Hematopoietic multipotent progenitor cell treated with erythropoietin and hydrocortisone succinate and interleukin-3 and kit ligand, for 8 days (in vitro differentiated cells): ENCODE data around the gene OSTN.
"Not testable (repeated sequence)": the region's sequence is repeated elsewhere in the genome, so short reads cannot be mapped to it uniquely, and the experiment has no call there.

Experiments
- DNase-seq: peaks from one replicate; pipeline ENCODE4 v3.0.0-alpha.2; 2015

OSTN gene

GRCh38 chr3:191268737-191269136 is 69.7 kb downstream of the OSTN start:
- no peak for DNase-seq

DNA sequence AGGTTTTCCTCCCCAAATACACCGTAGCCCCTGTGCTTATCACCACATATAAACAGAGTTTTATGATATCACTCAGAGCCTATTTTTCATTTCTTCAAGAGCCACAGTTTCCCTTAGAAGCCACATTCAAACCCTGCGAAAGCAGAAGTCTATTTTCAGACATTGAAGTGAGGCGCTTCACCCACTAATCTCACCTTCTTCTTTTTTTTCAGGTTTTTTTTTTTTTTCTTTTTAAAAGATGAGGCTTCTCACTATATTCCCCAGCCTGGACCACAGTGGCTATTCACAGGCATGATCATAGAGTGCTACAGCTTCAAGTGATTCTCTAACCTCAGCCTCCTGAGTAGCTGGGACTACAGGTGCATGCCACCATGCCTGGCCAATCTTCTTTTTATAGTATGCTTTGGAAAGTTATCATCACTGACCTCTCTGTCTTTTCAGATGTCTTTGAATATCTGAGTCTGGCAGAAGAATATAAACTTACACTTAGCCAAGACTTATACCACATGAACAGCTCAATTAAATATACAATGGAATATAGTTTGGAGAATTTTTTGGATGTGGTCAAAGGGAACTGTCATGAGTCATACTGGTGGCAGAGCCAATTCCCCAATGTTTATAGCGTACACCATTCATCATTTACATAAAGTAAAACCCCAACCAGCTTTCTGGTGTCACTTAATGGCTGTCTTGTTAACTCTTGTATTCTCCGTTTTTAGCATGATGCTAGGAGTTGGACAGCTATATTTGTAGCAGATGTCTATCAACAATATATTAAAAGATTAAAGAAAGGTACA is 70.4 kb downstream of the OSTN start:
- no peak for DNase-seq

- not testable (repeated sequence) for DNase-seq
Observed at GRCh38 chr3:191275244-191275643, 76.2 kb downstream of the OSTN start.

DNA sequence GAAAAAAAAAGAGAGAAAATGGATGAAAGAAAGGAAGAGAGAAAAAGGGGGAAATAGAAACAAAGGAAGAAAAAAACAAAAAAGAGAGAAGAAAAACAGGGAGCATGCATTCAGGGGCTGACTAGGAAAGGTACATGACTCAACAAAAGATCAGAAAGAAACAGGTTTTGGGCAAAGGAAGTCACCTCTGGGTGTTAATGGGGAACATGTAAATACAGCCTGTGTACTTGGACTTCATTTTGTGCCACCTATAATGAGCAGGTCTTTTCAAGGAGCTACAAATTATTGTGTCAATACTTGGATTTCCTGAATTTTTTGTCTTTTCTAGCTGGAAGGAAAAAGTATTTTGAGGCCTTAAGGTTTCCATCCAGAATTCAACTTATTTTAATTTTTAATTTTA is 76.7 kb downstream of the OSTN start:
- DNase-seq, result no peak

DNA sequence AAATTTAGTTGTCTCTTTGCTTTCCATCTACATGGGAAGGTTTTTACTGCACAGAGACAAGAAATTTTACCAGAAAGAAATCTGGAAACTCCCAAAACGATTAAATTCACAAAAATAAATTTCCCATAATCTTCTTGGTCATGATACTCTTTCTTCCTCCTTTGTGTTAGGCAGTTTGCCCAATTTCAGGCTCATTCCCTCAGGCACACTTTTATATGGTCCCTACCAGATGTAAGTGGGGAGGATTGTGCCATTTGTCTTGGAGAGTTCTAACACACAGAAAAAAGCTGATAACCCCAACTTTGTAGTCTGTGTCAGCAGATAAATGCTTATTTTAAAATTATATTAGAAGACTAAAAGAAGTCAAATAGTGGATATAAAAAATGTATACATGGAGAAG is 81.1 kb downstream of the OSTN start:
- DNase-seq, result no peak

- DNase-seq, result no peak
Observed at GRCh38 chr3:191280882-191281281, 81.8 kb downstream of the OSTN start.

- no peak for DNase-seq
Observed at GRCh38 chr3:191282251-191283185, 83.5 kb downstream of the OSTN start.

GRCh38 chr3:191283400-191283799 is 84.4 kb downstream of the OSTN start:
- DNase-seq, result no peak

DNA sequence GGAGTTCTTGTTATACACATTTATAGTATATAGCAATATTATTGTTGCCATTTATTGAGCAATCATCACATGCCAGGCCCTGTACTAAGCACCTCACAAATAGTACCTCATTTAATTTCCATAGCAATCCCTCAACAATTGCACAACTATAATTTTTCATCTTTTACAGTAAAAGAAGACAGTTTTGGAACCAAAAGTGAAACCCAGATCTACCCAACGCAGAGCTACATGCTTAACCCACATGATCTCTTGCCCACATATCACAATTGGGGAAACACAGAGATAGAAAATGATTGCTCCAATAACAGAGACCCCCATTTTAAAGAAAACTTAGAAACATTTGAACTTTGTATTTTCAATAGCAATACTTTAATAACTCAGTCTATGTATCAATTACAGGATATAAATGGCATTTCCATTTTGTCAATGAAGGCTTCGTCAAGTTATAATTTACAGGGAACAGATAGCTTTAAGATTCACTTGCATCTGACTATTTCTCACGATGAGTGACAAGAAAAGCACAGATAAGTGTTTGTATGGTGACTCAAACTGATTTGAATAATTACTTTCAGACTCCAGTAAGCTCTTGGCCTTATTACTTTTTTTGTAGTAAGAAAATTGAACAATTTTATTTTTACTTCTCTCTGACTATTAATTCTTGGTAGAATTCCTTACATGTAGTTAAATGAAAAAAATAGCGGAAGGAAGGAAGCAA is 91.4 kb downstream of the OSTN start:
- no peak for DNase-seq

GRCh38 chr3:191292243-191293015 is 93.4 kb downstream of the OSTN start:
- no peak for DNase-seq

GRCh38 chr3:191294291-191294690 is 95.2 kb downstream of the OSTN start:
- DNase-seq, result no peak

GRCh38 chr3:191296041-191296541 is 97.0 kb downstream of the OSTN start:
- DNase-seq, result no peak

DNA sequence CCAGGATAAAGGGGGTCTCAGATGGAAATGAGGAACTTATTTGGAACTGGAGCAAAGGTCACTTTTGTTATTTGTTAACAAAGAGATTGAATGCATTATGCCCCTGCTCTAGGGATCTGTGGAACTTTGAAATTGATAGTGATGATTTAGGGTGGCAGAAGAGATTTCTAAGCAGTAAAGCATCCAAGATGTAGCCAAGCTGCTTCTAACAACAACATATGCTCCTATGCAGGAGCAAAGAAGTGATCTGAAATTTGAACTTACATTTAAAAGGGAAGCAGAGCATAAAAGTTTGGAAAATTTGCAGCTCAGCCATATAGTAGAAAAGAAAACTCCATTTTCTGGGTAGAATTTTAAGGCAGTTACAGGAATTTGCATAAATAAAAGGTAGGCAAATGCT is 99.8 kb downstream of the OSTN start:
- DNase-seq, result no peak

DNA sequence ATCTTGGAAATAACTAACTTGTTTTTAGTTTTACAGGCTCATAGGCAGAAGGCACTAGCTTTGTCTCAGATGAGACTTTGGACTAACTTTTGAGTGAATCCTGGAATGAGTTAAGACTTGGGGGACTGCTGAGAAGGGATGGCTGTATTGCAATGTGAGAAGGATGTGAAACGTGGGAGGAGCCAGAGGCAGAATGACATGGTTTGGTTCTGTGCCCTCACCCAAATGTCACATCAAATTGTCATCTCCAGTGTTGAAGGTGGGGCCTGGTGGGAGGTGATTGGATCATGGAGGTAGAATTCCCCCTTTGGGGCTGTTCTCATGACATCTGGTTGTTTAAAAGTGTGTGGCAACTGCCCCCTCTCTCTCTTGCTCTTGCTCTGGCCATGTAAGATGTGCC is 101.4 kb downstream of the OSTN start:
- DNase-seq, result no peak

DNA sequence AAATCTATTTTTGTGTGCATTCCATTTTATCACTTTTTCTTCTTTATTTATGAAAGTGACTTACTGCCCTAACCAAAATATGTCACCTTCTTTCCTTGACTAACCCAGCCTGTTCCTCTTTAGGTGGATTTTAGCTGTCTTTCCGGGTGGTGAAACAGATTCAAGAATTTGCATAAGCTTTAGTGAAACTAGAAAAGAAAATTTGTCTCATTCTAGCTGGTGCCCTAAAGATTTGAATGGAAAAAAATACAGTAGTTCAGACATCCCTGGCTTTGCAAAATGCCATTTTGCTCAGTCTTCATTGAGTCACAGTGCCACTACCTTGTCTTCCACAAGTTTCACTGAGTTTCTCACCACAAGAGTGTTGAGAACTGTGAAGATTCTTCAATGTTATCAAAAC is 102.0 kb downstream of the OSTN start:
- DNase-seq, result no peak

DNA sequence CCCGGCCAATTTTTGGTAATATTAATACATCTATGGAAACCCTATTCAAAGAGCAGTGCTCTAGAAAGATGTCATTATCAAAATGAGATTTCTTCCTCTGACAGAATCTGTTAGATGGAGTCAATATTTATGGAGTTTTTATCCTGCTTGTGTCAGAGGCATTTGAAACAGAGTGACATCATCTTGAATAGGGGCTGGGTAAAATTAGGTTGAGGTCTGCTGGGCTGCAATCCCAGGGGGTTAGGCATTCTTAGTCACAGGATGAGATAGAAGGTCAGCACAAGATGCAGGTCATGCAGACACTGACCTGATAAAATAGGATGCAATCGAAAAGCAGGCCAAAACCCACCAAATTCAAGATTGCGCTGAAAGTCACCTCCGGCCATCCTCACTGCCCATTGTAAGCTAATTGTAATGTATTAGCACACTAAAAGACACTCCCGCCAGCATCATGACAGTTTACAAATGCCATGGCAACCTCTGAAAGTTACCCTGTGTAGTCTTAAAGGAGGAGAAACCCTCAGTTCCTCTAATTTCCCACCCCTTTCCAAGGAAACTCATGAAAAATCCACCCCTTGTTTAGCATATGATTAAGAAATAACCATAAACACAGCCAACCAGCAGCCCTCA is 102.9 kb downstream of the OSTN start:
- DNase-seq, result no peak

DNA sequence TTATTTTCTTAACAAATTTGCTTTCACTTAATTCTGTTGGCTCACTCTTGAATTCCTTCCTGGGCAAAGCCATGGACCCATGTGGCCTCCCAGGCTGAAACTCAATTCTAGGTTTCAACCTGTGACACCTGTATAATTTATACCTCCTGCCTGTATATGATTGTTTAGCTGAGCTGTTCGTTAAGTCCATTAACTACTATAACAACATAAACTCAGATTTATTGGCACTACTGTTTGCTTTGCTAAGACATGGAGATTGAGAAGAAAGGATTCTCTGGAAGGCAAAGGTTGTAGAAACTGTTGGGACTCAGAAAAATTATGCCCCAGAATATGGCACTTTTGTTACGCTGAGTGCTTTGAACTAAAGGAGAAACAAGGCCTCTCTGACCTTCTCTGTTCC is 103.4 kb downstream of the OSTN start:
- no peak for DNase-seq

- DNase-seq, result no peak
Observed at GRCh38 chr3:191303596-191303995, 104.6 kb downstream of the OSTN start.

GRCh38 chr3:191306428-191306827 is 107.4 kb downstream of the OSTN start:
- DNase-seq, result no peak

- DNase-seq, result no peak
Observed at GRCh38 chr3:191307341-191307740, 108.3 kb downstream of the OSTN start.

DNA sequence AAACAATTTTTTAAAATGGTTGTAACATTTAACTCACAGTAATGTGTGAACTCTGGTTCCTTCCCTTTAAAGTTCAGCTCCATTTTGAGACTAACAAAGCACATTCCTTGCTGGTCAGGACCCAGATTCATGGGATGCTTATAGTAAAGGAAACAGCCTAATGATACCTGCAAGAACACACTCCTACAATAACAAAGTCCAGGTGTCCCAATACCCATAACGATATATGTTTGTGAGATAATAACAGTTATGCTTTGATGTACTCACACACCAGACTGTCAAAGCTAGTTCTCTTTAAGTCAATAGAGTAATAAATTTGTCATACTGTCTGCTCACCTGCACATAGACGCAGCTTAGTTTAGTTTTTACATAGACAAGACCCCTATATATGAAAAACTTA is 114.3 kb downstream of the OSTN start:
- DNase-seq, result no peak
